AG09319 (cell line): ENCODE measurements around the gene PPP1R27.

Experiments
- DNase-seq: peaks from one replicate; pipeline ENCODE4 v3.0.0-alpha.2; 2010; ENCODE audit warnings: low read depth; ENCODE audit errors: extremely low read depth
- TF ChIP-seq, protein P1 (sequence below): IDR thresholded peaks from 2 replicates; pipeline ENCODE4 v1.5.1; 2011; ENCODE audit warnings: low read depth, mild to moderate bottlenecking, inconsistent platforms, low read length, moderate library complexity

PPP1R27 gene

DNA sequence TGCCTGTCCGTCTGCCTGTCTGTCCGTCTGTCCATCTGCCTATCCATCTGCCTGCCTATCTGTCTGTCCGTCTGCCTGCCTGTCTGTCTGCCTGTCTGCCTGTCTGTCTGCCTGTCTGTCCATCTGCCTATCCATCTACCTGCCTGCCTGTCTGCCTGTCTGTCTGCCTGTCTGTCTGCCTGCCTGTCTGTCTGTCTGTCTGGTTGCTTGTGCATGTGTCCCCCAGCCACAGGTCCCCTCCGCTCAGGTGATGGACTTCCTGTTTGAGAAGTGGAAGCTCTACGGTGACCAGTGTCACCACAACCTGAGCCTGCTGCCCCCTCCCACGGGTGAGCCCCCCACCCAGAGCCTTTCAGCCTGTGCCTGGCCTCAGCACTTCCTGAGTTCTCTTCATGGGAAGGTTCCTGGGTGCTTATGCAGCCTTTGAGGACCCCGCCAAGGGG lies 25.3 kb downstream of the PPP1R27 start:
- TF ChIP-seq, protein P1, sequence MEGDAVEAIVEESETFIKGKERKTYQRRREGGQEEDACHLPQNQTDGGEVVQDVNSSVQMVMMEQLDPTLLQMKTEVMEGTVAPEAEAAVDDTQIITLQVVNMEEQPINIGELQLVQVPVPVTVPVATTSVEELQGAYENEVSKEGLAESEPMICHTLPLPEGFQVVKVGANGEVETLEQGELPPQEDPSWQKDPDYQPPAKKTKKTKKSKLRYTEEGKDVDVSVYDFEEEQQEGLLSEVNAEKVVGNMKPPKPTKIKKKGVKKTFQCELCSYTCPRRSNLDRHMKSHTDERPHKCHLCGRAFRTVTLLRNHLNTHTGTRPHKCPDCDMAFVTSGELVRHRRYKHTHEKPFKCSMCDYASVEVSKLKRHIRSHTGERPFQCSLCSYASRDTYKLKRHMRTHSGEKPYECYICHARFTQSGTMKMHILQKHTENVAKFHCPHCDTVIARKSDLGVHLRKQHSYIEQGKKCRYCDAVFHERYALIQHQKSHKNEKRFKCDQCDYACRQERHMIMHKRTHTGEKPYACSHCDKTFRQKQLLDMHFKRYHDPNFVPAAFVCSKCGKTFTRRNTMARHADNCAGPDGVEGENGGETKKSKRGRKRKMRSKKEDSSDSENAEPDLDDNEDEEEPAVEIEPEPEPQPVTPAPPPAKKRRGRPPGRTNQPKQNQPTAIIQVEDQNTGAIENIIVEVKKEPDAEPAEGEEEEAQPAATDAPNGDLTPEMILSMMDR: no peak
- no peak for DNase-seq

DNA sequence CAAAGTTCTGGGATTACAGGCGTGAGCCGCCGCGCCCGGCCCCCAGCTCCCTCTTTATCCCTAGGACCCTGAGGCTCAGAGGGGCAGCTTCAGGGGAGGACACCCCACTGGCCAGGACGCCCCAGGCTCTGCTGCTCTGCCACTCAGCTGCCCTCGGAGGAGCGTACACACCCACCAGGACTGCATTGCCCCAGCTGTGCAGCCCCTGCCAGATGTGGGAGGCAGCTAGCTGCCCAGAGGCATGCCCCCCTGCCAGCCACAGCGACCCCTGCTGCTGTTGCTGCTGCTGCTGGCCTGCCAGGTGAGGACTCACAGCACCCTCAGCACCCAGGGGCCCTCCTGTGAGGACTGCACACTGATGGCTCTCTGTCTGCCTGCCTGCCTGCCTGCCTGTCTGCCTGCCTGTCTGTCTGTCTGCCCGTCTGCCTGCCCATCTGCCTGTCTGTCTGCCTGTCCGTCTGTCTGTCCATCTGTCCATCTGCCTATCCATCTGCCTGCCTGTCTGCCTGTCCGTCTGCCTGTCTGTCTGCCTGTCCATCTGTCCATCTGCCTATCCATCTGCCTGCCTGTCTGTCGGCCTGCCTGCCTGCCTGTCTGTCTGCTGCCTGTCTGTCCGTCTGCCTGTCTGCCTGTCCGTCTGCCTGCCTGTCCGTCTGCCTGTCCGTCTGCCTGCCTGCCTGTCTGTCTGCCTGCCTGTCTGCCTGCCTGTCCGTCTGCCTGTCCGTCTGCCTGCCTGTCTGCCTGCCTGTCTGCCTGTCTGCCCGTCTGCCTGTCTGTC lies 25.9 kb downstream of the PPP1R27 start:
- DNase-seq: no peak
- TF ChIP-seq, protein P1: no peak; the same call in 1 of the 2 replicates

DNA sequence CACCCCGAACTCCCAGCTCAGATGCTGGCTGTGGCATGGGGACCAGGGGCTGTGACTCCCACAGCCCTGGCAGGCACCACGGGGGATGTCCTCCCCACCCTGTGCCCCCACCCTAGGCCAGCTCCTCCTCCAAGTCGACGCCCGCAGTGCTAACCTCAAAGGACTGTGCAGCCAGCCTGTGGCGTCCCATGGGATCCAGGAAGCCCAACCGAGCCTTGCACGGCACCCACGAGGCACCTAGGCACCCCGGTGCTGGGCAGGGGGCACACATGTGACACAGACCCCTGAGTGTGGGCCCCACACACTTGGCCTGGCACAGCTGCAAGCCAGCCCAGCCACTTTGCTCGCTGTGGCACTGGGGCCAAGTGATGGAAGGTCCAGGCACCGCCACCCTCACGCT lies 27.0 kb downstream of the PPP1R27 start:
- DNase-seq: no peak
- TF ChIP-seq, protein P1: no peak

DNA sequence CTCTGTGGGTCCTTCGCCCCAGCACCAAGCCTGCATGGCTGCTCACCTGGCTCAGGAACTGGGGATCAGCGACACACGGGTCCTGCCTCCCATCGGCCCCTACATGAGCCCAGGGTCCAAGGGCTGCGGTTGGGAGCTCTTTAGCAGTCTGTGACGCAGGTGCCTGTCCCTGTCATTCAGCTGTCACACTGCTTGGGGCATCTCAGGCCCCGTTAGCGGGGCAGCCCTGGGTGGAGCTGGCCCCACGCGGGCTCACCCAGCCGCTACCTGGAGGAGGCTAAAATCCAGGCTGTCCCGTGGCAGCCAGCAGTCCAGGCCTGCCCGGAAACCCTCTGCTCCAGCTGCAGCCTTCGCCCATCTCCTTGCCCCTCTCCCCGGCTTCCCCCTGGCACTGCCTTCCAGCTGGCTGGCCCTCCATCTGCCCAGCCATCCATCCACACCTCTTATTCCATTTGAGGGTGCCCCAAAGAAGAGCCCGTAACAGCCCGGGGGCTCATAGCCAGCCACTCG lies 27.6 kb downstream of the PPP1R27 start:
- TF ChIP-seq, protein P1: no peak
- no peak for DNase-seq

DNA sequence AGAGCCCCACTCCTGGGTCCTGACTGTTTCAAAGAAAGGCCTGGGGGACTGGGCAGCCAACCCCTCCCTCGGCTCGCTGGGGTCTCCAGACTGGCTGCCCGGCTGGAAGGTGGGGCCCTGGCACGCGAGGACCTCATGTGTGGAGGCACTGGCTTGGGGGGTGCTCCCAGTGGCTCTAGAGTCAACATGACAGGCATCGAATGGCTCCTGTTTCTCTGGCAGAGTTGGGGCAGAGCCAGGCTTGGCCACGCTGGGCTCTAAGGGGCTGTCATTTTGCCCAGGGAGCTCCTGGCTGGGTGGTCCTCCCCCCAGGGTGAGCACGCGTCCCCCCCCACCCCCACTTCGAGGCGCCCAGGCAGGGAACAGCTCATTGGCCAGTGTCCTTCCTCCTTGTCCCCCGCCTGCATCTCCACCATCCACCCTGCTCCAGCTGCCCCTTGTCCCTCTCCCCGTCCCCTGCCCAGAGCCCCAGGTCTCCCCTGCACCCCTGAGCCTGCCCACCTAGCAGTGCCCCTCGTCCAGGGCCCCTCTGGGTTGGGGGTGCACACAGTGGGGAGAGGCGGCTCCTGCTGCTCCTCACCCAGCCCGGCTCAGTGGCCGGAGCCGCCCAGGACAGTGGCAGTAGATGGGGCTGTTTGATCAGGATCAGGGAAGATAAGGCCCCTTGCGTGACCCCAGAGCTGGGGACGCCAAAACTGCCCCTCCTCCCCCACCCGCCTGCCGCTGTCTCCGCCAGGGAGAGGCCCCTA lies 28.2 kb downstream of the PPP1R27 start:
- no peak for DNase-seq
- TF ChIP-seq, protein P1: no peak

DNA sequence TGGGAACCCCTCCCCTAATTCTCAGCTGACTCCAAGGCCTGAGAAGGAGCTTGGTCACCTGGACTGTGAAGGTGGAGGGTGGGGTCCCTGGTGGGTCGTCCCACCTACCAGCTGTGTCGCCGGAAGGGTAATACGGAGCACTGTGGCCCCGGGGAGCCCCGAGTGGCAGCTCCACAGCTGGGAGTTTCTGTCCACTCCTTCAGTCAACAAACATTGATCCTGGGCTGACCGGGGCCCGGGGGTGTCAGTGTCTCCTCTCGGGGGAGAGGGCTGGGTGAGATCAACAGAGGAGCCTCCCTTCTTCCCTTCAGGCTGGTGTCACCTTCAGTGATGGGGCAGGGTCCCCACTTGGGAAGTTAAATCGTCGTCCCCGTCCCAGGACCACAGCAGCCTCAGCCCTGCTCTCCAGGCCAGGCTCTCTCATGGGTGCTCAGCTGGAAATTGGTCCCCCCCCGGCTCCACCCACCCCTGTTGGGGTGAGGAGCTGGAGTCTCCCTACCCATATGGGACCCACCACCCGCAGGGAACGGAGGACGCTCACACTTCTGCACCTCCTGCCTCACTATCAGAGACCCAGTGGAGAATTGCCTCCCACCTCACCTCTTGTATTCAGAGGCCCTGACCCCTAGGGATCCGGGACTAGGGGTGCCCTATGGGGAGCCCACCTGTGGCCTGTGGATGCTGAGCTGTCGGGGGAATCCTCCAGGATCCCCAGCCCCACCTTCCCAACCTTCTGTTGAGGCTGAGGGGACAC lies 29.0 kb downstream of the PPP1R27 start:
- DNase-seq: no peak
- TF ChIP-seq, protein P1: no peak
